GM12801 (cell line): ENCODE data around the gene ZNF418.

Source experiments
- TF ChIP-seq, protein P1 (sequence below): IDR thresholded peaks from one replicate; pipeline ENCODE4 v1.5.1; 2011; ENCODE audit warnings: control low read depth; ENCODE audit not compliant: insufficient read length; ENCODE audit errors: extremely low read depth

ZNF418 gene

DNA sequence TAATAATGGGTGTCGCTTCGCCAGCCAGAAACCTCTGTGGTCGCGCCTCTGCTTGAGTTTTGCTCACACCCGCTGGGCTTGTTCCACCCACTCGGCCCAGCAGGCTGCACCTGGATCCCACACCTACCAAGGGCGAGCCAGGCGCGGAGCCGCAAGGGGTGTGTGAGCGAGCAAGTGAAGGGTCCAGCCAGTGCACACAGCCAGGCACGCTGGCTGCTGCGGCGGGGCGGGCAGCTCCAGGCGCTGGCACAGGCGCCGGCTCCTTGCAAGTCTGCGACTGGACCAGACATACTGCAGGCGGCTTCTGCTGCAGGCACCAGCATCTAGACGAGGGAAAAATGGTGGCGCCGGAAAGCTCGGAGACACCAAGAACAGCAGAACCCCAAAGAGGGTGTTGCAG lies 14.1 kb upstream of the ZNF418 start:
- TF ChIP-seq, protein P1, sequence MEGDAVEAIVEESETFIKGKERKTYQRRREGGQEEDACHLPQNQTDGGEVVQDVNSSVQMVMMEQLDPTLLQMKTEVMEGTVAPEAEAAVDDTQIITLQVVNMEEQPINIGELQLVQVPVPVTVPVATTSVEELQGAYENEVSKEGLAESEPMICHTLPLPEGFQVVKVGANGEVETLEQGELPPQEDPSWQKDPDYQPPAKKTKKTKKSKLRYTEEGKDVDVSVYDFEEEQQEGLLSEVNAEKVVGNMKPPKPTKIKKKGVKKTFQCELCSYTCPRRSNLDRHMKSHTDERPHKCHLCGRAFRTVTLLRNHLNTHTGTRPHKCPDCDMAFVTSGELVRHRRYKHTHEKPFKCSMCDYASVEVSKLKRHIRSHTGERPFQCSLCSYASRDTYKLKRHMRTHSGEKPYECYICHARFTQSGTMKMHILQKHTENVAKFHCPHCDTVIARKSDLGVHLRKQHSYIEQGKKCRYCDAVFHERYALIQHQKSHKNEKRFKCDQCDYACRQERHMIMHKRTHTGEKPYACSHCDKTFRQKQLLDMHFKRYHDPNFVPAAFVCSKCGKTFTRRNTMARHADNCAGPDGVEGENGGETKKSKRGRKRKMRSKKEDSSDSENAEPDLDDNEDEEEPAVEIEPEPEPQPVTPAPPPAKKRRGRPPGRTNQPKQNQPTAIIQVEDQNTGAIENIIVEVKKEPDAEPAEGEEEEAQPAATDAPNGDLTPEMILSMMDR, result no peak

DNA sequence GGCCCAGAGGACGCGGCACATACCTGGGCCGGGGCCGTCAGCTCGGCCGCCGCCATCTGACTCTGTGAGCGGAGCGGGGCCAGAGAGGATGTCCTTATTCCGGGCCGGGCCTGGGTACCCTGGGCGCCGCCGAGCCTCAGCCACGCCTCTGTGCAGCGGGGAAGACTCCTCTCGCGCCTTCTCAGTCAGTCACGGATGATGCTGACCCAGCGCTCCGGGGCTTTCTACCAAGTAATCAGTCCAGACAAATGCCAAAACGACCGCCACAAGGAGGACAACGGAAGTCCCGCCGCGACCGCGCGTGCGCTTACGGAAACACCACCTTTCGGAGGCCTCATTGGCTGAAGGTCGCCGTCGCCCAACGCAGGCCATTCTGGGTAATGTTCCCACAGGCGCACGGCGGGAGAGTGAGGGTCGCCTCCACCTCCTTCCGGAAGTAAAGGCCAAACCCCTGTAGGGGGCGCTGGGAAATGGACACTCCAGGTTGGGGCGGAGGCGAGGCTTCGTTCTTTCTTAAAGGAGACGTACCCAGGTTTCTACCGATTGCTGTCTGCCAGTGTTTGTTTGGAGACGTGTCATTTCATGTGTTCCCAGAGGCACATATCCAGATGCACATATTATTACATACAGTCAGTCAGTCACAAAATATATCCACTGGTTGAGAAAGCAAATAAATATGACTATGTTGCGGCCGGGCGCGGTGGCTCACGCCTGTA lies 12.4 kb upstream of the ZNF418 start, which contains the start of gene ZNF256:
TSS of gene ZNF256 (minus strand) at position 288 of the 716 bp plus-strand sequence. CDS start at position 56, 232 bp downstream.
- TF ChIP-seq, protein P1, result no peak

DNA sequence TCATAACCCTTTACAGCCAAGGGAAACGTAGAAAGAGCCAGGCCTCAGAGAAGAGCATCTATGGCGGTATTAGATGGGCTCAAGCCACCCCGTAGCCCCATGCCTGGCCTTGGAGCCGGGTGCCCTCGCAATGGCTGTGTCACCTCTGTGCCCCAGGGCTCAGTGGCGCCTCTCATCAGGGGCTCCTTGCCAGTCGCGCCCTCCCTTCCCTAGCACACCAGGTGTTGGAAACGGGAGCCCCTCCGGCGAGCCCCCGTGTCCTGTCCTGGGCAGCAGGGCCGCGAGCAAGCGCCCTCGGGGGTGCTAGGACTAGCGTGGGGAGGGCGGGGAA lies 11.9 kb upstream of the ZNF418 start:
- TF ChIP-seq, protein P1, result no peak

DNA sequence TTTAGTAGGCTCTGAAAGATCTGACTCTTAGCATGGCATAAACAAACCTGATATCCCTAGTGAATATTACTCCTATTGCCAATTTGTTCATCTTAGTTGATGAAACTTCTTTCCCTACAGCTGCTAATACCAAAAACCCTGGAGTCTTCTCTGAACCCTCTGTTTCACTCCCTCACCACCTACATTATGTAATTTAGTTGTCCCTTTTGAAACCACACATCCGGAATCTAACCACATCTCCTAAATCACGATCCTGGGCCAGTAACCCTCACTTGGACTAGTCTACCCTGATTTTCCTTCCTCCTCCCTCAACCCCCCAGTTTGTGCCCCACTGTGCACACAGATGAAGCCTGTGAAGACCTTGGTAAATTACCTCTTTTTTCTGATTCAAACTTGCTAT lies 11.1 kb upstream of the ZNF418 start:
- TF ChIP-seq, protein P1, result no peak

DNA sequence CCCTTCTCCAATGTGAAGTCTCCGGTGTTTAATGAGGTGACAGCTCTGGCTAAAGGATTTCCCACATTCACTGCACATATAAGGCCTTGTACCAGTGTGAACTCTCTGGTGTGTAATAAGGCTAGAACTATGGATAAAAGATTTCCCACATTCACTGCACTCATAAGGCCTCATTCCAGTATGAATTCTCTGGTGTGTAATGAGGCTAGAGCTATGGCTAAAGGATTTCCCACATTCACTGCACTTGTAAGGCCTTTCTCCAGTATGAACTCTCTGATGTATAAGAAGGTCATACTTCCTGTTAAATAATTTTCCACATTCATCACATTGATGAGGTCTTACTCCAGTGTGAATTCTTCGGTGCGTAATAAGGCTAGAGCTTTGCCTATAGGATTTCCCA lies 6.4 kb upstream of the ZNF418 start:
- TF ChIP-seq, protein P1, result no peak

DNA sequence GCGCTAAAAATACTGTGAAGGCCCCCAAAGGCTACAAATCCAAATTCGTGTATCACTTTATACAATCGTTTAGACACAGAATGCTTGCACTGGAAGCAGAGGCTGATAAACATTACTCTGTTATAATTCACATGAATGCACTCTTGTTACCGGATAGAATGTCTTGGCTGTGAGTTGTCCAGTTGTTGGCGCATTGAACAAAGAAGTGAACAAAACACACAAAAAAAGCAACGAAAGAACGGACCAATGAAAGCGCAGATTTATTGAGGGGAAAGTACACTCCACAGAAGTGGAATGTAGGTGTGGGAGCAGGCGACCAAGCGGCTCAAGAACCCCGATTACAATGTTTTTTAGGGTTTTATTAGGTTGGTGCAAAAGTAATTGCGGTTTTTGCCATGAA lies 529 bp upstream of the ZNF418 start:
- TF ChIP-seq, protein P1, result no peak

DNA sequence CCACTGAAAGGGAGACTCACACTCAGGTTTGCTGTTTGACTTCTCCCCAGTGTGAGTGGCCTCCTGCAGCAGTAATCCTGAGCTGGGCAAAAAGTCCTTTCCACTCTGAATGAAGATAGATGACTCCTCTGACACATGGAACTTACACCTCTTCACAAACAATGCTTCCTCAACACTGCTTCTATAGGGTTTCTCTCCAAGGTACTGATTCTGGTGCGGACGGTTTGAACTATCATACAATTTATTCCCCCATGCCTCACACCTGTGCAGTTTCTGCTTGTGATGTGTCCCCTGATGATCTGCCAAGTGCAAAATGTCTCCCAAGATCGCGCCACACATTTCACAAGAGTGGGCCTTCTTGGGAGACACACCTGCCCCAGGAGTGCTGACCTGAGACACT lies 7.6 kb downstream of the ZNF418 start:
- TF ChIP-seq, protein P1, result no peak
